RWPE1 (cell line): ENCODE measurements around the gene ARL17B.

Source experiments
- CTCF ChIA-PET: fragments of 350-600 bp; sonication (Branson Sonifier 250); formaldehyde crosslinking; extraction: SDS; loops from one replicate; lab custom pipeline; 2021; lab: Yijun Ruan, JAX
- POLR2A ChIA-PET: fragments of 400-600 bp; formaldehyde crosslinking; extraction: SDS; loops from one replicate; lab custom pipeline; 2020; ENCODE audit warnings: antibody characterized with exemption; ENCODE audit not compliant: low non-redundant PET; lab: Yijun Ruan, JAX
- DNase-seq: peaks from one replicate; pipeline ENCODE4 v3.0.0; 2012; ENCODE audit warnings: low spot score
- H3K27ac ChIP-seq: fragments of 450-650 bp; 2 replicates; pipeline ENCODE4 v1.5.1; 2017
- TF ChIP-seq, protein P1 (sequence below): fragments of 450-650 bp; conservative IDR thresholded peaks from 2 replicates; pipeline ENCODE4 v1.5.1; 2017; ENCODE audit warnings: low read depth, mild to moderate bottlenecking

The ARL17B gene

GRCh38 chr17:46274238-46274637 is 87.3 kb downstream of the ARL17B start:
- TF ChIP-seq, protein P1, sequence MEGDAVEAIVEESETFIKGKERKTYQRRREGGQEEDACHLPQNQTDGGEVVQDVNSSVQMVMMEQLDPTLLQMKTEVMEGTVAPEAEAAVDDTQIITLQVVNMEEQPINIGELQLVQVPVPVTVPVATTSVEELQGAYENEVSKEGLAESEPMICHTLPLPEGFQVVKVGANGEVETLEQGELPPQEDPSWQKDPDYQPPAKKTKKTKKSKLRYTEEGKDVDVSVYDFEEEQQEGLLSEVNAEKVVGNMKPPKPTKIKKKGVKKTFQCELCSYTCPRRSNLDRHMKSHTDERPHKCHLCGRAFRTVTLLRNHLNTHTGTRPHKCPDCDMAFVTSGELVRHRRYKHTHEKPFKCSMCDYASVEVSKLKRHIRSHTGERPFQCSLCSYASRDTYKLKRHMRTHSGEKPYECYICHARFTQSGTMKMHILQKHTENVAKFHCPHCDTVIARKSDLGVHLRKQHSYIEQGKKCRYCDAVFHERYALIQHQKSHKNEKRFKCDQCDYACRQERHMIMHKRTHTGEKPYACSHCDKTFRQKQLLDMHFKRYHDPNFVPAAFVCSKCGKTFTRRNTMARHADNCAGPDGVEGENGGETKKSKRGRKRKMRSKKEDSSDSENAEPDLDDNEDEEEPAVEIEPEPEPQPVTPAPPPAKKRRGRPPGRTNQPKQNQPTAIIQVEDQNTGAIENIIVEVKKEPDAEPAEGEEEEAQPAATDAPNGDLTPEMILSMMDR: no peak

DNA sequence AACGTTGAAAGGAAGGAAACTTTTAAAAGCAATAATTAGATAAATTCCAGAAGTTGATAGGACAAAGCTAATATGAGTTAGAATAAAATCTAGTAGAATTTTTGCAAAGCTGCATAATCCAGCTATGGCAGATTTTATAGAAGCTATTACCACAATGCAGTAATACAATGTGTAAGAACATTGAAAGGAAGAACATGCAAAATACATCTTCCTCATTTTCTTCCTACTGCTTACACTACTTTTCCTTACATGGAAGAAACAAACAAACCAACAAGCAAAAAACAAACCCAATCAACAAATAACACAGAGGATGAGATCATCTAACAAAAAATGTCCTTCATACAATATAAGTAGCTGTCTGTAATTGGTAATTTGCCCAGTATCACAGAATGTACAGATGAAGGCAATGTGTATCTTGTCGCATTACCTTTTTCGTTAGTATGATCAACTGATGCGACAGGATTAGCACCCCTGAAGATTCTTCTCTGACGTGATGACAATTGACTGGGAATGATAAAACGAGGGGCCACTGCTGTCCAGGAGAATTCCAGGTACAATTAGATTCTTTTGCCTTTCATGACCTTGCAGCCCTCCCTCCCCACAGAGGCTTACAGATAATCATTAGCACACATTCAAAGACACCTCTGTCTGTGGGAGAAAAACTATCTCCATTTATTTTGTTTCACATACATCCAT is 87.9 kb downstream of the ARL17B start:
- TF ChIP-seq, protein P1: no peak
- no peak overlapping the region for H3K27ac ChIP-seq
- POLR2A ChIA-PET: no interaction called here
- no peak for DNase-seq
- CTCF ChIA-PET: no interaction called here

More at GRCh38 chr17:46274238-46274637, 87.3 kb downstream of the ARL17B start:
- ChIA-PET POLR2A (no interaction called here), CTCF (no interaction called here)
- no peak for DNase-seq
- H3K27ac ChIP-seq: no peak overlapping the region

DNA sequence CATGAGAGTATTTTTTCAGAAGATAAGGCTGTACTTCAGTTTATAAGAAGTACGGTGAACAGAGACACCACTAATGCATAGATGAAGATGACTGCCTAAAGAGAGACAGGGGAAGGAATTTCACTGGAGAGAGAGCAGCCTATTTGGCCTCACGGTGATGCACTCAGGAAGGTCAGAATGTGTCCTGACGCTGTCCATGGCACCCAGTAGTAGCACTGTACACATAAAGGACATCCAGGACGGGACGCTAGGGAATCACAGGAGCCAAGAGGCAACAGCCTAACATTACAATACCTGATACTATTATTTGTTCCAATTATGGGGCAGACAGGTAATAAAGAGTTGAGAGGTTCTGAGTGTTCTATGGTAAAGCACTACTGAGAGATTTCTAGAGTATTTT is 91.5 kb downstream of the ARL17B start:
- TF ChIP-seq, protein P1: no peak
- CTCF ChIA-PET: interaction anchor here (0.5 to 0.7 kb wide), 3 partner anchors 58 to 956 kb away, joined by 3 read pairs; no protein-coding TSS in a partner anchor
- POLR2A ChIA-PET: no interaction called here

DNA sequence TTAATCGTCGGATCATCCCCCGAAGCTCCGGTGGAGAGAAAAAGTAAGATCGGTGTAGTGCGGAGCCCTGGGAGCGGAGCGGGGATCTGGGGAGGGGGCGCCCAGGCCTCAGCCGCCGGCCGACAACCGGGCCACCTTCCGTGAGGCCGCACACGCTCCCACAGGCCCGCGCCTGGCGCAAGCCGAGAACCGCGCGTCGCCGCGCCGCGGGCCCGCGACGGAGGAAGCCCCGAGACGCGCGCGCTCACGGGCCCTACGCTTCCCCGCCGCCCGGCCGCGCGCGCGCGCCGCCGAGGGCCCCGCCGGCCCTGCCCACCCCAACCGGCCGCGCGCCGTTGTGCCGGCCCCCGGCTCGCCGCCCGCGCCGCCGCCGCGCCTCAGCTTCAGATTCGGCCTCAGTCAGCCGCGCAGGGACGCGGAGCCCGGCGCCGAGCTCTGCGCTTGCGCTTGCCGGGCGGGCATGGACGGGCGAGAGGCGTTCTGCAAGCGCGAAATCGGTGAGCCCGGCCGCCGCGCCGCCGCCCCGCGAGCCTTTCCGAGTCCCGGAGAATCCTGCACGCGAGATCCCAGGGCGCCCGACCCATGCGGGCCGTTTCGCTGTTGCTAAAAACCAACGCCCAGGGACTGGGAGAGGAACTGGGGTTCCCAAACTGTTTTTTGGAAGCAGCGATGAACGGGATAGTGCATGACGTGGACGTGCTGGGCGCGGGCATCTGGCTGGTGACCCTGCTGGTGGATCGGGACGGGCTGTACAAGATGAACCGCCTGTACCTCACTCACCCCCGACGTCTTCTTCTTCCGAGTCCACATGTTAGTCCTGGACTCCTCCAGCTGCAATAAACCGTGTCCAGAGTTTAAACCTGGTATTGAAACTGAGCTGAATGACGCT is 94.7 kb downstream of the ARL17B start:
- ChIA-PET CTCF (interaction anchor here (1.0 kb wide), 1 partner anchor 74 kb away, joined by 4 read pairs; the partner anchor contains the start of gene KANSL1), POLR2A (interaction anchor here (0.6 kb wide), 1 partner anchor 84 kb away, joined by 5 read pairs; no protein-coding TSS in a partner anchor)
- DNase-seq: peak; percentile 90
- TF ChIP-seq, protein P1: no peak
- peak overlapping the region; percentile 93 for H3K27ac ChIP-seq

More for the DNA sequence above, 91.5 kb downstream of the ARL17B start:
- no peak for DNase-seq
- H3K27ac ChIP-seq: no peak overlapping the region

DNA sequence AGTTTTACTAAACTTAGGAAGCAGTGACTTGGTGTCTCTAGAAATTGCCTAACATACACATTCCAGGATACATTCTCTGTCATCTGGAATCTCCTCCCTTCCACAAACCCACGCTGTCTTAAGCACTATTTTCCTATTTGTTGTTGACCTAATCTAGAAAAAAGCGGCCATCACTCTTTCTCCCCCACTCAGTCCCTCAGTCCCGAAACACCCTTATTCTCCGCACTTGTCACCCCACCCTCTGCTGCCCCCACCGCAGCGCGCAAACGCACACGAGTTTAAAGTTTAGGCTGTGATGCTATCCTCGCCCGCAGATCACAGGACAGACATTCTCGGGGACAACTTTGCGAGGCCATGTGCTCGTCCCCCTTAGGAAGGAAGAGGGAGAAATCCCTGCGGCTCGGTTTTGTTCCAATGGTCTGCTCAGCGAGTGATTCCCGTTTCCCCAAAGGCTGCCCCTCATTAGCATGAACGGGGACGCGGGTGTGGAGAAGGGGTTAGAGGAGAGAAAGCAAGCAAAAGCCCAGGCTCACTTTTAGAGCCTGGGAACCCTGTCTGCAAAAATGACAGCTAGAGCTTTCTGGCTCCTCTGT is 95.4 kb downstream of the ARL17B start:
- DNase-seq: peak; percentile 5
- ChIA-PET CTCF (interaction anchor here (1.0 kb wide), 1 partner anchor 73 kb away, joined by 4 read pairs; the partner anchor contains the start of gene KANSL1), POLR2A (interaction anchor here (0.6 kb wide), 1 partner anchor 83 kb away, joined by 5 read pairs; no protein-coding TSS in a partner anchor)
- H3K27ac ChIP-seq: peak overlapping the region; percentile 93

DNA sequence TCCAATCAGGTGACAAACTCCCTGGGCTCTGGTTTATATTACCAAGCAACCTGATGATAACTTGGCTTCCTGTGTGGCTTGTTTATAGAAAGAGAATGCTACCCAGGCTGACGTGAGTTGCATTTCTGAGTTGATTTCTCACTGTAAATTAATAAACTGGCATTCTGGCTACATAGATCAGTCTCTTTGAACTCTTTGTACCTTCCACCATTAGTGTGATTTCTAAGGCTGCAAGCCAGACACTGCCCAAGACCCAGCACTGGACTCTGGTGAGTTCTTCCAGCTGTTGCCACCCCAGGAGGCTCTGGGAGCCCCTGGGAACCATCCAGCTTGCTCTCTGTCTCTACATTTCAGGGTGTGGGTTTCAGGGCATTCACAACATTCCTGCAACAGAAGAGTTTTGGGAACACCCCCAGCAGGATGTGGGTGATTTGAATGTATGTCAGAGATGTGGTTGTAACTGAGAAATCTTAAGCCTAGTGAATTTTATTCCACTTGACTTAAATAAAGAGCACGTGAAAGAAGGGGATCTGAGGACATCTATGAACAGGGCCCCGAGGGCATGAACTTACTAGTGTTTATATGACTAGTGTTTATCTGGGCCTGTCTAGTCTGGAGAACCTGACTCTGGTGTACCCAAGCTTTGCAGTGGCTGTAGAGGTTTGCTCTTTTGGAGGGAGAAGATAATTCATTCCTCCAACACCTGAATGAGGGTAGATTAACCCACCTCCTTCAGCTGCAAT is 96.9 kb downstream of the ARL17B start:
- peak; percentile 88 for DNase-seq
- TF ChIP-seq, protein P1: no peak
- ChIA-PET CTCF (no interaction called here), POLR2A (no interaction called here)
- H3K27ac ChIP-seq: no peak overlapping the region
